Forelimb muscle (tissue), 1 donor: ENCODE data around the gene PEX14. TPM values are rescaled to one million over a fixed set of nuclear protein-coding genes. Genes with fewer than 3 reads are reported as not detected.
"Not testable (repeated sequence)": the region's sequence is repeated elsewhere in the genome, so short reads cannot be mapped to it uniquely, and the experiment has no call there.

ENCODE experiments used
- DNase-seq: peaks from one replicate; pipeline ENCODE4 v3.0.0-alpha.2; 2013; ENCODE audit warnings: low read depth
- polyA plus RNA-seq: library from polyadenylated mRNA; unstranded; fragments of 120-200 nt; gene quantifications from one replicate; pipeline ENCODE4 v1.2.1, GENCODE V29; 2013; ENCODE audit not compliant: insufficient read length

The PEX14 gene
- polyA plus RNA-seq, 1 donor = 13.9 TPM

GRCh38 chr1:10494754-10495474 is 20.2 kb downstream of the PEX14 start:
- DNase-seq = no peak

- no peak for DNase-seq
Measured at GRCh38 chr1:10495475-10495817, 20.7 kb downstream of the PEX14 start.

GRCh38 chr1:10495952-10496351 is 21.2 kb downstream of the PEX14 start:
- no peak for DNase-seq

- no peak for DNase-seq
Measured at GRCh38 chr1:10497109-10497508, 22.4 kb downstream of the PEX14 start.

- DNase-seq = no peak
Measured at GRCh38 chr1:10498231-10498630, 23.5 kb downstream of the PEX14 start.

GRCh38 chr1:10502206-10502605 is 27.5 kb downstream of the PEX14 start:
- DNase-seq = no peak

GRCh38 chr1:10504249-10504648 is 29.5 kb downstream of the PEX14 start:
- DNase-seq = no peak

- DNase-seq = not testable (repeated sequence)
Measured at GRCh38 chr1:10506046-10506676, 31.4 kb downstream of the PEX14 start.

- DNase-seq = no peak
Measured at GRCh38 chr1:10506677-10507047, 31.9 kb downstream of the PEX14 start.

- no peak for DNase-seq
Measured at GRCh38 chr1:10507111-10507879, 32.5 kb downstream of the PEX14 start.

GRCh38 chr1:10508511-10508951 is 33.8 kb downstream of the PEX14 start:
- DNase-seq = no peak

- no peak for DNase-seq
Measured at GRCh38 chr1:10509809-10510509, 35.2 kb downstream of the PEX14 start.

GRCh38 chr1:10510520-10511493 is 36.1 kb downstream of the PEX14 start:
- DNase-seq = no peak

- no peak for DNase-seq
Measured at GRCh38 chr1:10511494-10511885, 36.7 kb downstream of the PEX14 start.

- no peak for DNase-seq
Measured at GRCh38 chr1:10513199-10513598, 38.4 kb downstream of the PEX14 start.

- no peak for DNase-seq
Measured at GRCh38 chr1:10514490-10515235, 39.9 kb downstream of the PEX14 start.

- DNase-seq = no peak
Measured at GRCh38 chr1:10515301-10515975, 40.7 kb downstream of the PEX14 start.

GRCh38 chr1:10515976-10516750 is 41.4 kb downstream of the PEX14 start:
- no peak for DNase-seq
